Activated naive CD8-positive, alpha-beta T cell treated with anti-CD3 and anti-CD28 coated beads for 36 hours (primary cell): ENCODE measurements around the gene LGALS3. TPM values are rescaled to one million over a fixed set of nuclear protein-coding genes. Genes with fewer than 3 reads are reported as not detected.

Experiments
- DNase-seq: peaks from one replicate; pipeline ENCODE4 v3.0.0; 2021
- H3K27ac Mint-ChIP-seq: one replicate; pipeline ENCODE4 v1.8.0; 2022; ENCODE audit warnings: mild to moderate bottlenecking, moderate library complexity, mixed read lengths
- H3K27me3 Mint-ChIP-seq: one replicate; pipeline ENCODE4 v1.8.0; 2022; ENCODE audit warnings: mild to moderate bottlenecking, mixed read lengths
- H3K36me3 Mint-ChIP-seq: one replicate; pipeline ENCODE4 v1.8.0; 2021; ENCODE audit warnings: mild to moderate bottlenecking, mixed read lengths
- H3K4me1 Mint-ChIP-seq: one replicate; pipeline ENCODE4 v1.8.0; 2021; ENCODE audit warnings: mixed read lengths
- H3K4me3 Mint-ChIP-seq: one replicate; pipeline ENCODE4 v1.8.0; 2022; ENCODE audit warnings: mild to moderate bottlenecking, moderate library complexity, mixed read lengths
- H3K9me3 Mint-ChIP-seq: one replicate; pipeline ENCODE4 v1.8.0; 2022; ENCODE audit warnings: mixed read lengths
- total RNA-seq, 2 experiments: library from RNA; stranded (reverse); gene quantifications; one replicate each; pipeline ENCODE4 v1.2.3, GENCODE V29; 2021

LGALS3 gene
- total RNA-seq, 2 experiments from 2014 or later: 2.8 to 3.1 TPM

GRCh38 chr14:55122440-55122986 is 6.5 kb upstream of the LGALS3 start:
- Mint-ChIP-seq H3K4me3 (no peak overlapping the region), H3K9me3 (no peaks in the 10 kb centered on the region), H3K36me3 (no peaks in the 10 kb centered on the region), H3K4me1 (peaks cover 7% of the 10 kb centered on the region), H3K27ac (no peak overlapping the region), H3K27me3 (peaks cover 7% of the 10 kb centered on the region)
- DNase-seq: no peak

- Mint-ChIP-seq H3K4me3 (no peak overlapping the region), H3K36me3 (no peaks in the 10 kb centered on the region), H3K4me1 (peaks cover 3% of the 10 kb centered on the region), H3K27me3 (peaks cover 13% of the 10 kb centered on the region), H3K27ac (no peak overlapping the region), H3K9me3 (no peaks in the 10 kb centered on the region)
- DNase-seq: no peak
These were observed 6.0 kb upstream of the LGALS3 start for GRCh38 chr14:55123101-55123500.

- DNase-seq: no peak
- Mint-ChIP-seq H3K9me3 (no peaks in the 10 kb centered on the region), H3K4me3 (no peak overlapping the region), H3K27me3 (peaks cover 20% of the 10 kb centered on the region), H3K36me3 (no peaks in the 10 kb centered on the region), H3K27ac (no peak overlapping the region), H3K4me1 (peaks cover 3% of the 10 kb centered on the region)
These were observed 5.0 kb upstream of the LGALS3 start for GRCh38 chr14:55123852-55124639.

GRCh38 chr14:55124774-55125386 is 4.2 kb upstream of the LGALS3 start:
- no peak for DNase-seq
- H3K36me3 Mint-ChIP-seq: no peaks in the 10 kb centered on the region
- peaks cover 24% of the 10 kb centered on the region for H3K27me3 Mint-ChIP-seq
- no peak overlapping the region for H3K27ac Mint-ChIP-seq
- no peaks in the 10 kb centered on the region for H3K9me3 Mint-ChIP-seq
- H3K4me1 Mint-ChIP-seq: peaks cover 5% of the 10 kb centered on the region
- H3K4me3 Mint-ChIP-seq: no peak overlapping the region

- Mint-ChIP-seq H3K4me1 (peaks cover 8% of the 10 kb centered on the region), H3K9me3 (no peaks in the 10 kb centered on the region), H3K4me3 (no peak overlapping the region), H3K27me3 (peaks cover 30% of the 10 kb centered on the region), H3K27ac (no peak overlapping the region), H3K36me3 (no peaks in the 10 kb centered on the region)
- DNase-seq: no peak
These were observed 3.6 kb upstream of the LGALS3 start for GRCh38 chr14:55125403-55125802.

GRCh38 chr14:55126034-55126433 is 3.0 kb upstream of the LGALS3 start:
- H3K4me1 Mint-ChIP-seq: peaks cover 8% of the 10 kb centered on the region
- H3K27ac Mint-ChIP-seq: no peak overlapping the region
- no peaks in the 10 kb centered on the region for H3K9me3 Mint-ChIP-seq
- DNase-seq: no peak
- H3K27me3 Mint-ChIP-seq: peaks cover 36% of the 10 kb centered on the region
- H3K4me3 Mint-ChIP-seq: no peak overlapping the region
- H3K36me3 Mint-ChIP-seq: no peaks in the 10 kb centered on the region

GRCh38 chr14:55126932-55127459 is 2.1 kb upstream of the LGALS3 start:
- H3K4me3 Mint-ChIP-seq: no peak overlapping the region
- H3K27me3 Mint-ChIP-seq: peaks cover 42% of the 10 kb centered on the region

GRCh38 chr14:55127460-55127951 is 1.5 kb upstream of the LGALS3 start:
- Mint-ChIP-seq H3K27me3 (peaks cover 47% of the 10 kb centered on the region), H3K4me3 (no peak overlapping the region), H3K27ac (no peak overlapping the region), H3K4me1 (peaks cover 8% of the 10 kb centered on the region), H3K9me3 (no peaks in the 10 kb centered on the region), H3K36me3 (no peaks in the 10 kb centered on the region)
- DNase-seq: no peak

More at GRCh38 chr14:55126932-55127459, 2.1 kb upstream of the LGALS3 start:
- Mint-ChIP-seq H3K9me3 (no peaks in the 10 kb centered on the region), H3K27ac (no peak overlapping the region), H3K36me3 (no peaks in the 10 kb centered on the region), H3K4me1 (peaks cover 8% of the 10 kb centered on the region)
- no peak for DNase-seq

GRCh38 chr14:55128386-55129085 is 516 bp upstream of the LGALS3 start:
- Mint-ChIP-seq H3K4me3 (peak overlapping the region; percentile 66), H3K27ac (no peak overlapping the region), H3K27me3 (peaks cover 49% of the 10 kb centered on the region), H3K36me3 (no peaks in the 10 kb centered on the region), H3K4me1 (peaks cover 8% of the 10 kb centered on the region), H3K9me3 (no peaks in the 10 kb centered on the region)
- DNase-seq: no peak

- Mint-ChIP-seq H3K4me1 (peaks cover 8% of the 10 kb centered on the region), H3K9me3 (no peaks in the 10 kb centered on the region), H3K27ac (no peak overlapping the region), H3K27me3 (peaks cover 49% of the 10 kb centered on the region), H3K4me3 (peak overlapping the region; percentile 56), H3K36me3 (no peaks in the 10 kb centered on the region)
- DNase-seq: peak; percentile 46
These were observed 560 bp downstream of the LGALS3 start for GRCh38 chr14:55129428-55130195.

- DNase-seq: no peak
- Mint-ChIP-seq H3K27me3 (peaks cover 49% of the 10 kb centered on the region), H3K4me3 (peak overlapping the region; percentile 56), H3K36me3 (no peaks in the 10 kb centered on the region), H3K9me3 (no peaks in the 10 kb centered on the region), H3K27ac (no peak overlapping the region), H3K4me1 (peaks cover 8% of the 10 kb centered on the region)
These were observed 1.1 kb downstream of the LGALS3 start for GRCh38 chr14:55130196-55130550.

GRCh38 chr14:55131370-55132137 is 2.5 kb downstream of the LGALS3 start:
- Mint-ChIP-seq H3K27me3 (peaks cover 49% of the 10 kb centered on the region), H3K4me3 (no peak overlapping the region), H3K9me3 (no peaks in the 10 kb centered on the region), H3K36me3 (no peaks in the 10 kb centered on the region), H3K4me1 (peaks cover 5% of the 10 kb centered on the region), H3K27ac (no peak overlapping the region)
- no peak for DNase-seq

GRCh38 chr14:55133416-55133815 is 4.4 kb downstream of the LGALS3 start:
- Mint-ChIP-seq H3K9me3 (no peaks in the 10 kb centered on the region), H3K4me3 (no peak overlapping the region), H3K27me3 (peaks cover 36% of the 10 kb centered on the region), H3K27ac (no peak overlapping the region), H3K4me1 (peaks cover 5% of the 10 kb centered on the region), H3K36me3 (no peaks in the 10 kb centered on the region)
- DNase-seq: no peak

GRCh38 chr14:55136241-55136640 is 7.2 kb downstream of the LGALS3 start:
- Mint-ChIP-seq H3K27ac (no peak overlapping the region), H3K36me3 (peaks cover 7% of the 10 kb centered on the region), H3K27me3 (peaks cover 16% of the 10 kb centered on the region), H3K4me1 (no peaks in the 10 kb centered on the region), H3K4me3 (no peak overlapping the region), H3K9me3 (no peaks in the 10 kb centered on the region)
- no peak for DNase-seq
